Fibroblast of skin of right quadriceps (primary cell): Measurements from ENCODE around the gene KIAA1755.

Experiments
- DNase-seq: peaks from one replicate; pipeline ENCODE4 v3.0.0-alpha.2; 2013

The KIAA1755 gene

GRCh38 chr20:38179846-38180245, 80.7 kb downstream of the KIAA1755 start:
- no peak for DNase-seq

GRCh38 chr20:38178581-38178980, 82.0 kb downstream of the KIAA1755 start:
- DNase-seq = no peak

DNA sequence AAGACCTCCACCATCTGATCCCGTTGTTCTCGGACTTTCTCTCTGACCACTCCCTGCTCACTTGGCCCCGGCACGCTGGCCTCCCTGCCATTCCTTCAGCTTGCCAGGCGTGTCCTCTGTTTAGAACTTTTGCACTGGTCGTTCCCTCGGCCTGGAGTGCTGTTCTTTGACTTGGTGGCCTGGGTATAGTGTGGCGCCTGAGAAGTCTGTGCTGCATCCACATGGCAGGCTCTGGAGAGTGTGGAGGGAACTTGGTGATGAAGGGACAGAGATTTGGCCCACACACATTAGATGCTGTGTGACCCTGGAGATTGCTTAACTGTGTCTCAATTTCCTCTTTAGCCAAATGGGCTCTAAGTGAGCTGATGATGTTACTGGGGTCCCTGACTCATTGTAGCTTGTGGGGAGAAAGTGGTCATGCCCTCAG, 82.5 kb downstream of the KIAA1755 start:
- no peak for DNase-seq

DNA sequence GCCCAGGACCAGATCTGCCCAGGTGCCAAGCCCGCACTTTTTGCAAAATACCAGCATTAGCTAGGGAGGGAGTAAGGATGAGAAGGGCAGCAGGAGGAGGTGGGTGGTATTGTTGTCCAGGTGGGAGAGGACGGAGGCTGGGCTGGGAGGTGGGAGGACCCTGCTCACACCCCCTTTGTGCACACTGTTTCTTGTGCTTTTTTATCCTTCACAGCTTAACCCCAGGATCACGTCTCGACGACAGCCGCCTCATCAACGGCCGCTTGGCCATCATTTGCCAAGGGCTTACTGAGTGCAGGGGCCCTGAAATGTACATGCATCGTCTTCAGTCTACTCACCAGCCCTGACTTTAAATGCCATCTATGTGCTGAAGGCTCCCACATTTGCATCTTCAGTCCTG, 83.3 kb downstream of the KIAA1755 start:
- DNase-seq = no peak

- DNase-seq = no peak
Measured at GRCh38 chr20:38175304-38176180, 85.0 kb downstream of the KIAA1755 start.

DNA sequence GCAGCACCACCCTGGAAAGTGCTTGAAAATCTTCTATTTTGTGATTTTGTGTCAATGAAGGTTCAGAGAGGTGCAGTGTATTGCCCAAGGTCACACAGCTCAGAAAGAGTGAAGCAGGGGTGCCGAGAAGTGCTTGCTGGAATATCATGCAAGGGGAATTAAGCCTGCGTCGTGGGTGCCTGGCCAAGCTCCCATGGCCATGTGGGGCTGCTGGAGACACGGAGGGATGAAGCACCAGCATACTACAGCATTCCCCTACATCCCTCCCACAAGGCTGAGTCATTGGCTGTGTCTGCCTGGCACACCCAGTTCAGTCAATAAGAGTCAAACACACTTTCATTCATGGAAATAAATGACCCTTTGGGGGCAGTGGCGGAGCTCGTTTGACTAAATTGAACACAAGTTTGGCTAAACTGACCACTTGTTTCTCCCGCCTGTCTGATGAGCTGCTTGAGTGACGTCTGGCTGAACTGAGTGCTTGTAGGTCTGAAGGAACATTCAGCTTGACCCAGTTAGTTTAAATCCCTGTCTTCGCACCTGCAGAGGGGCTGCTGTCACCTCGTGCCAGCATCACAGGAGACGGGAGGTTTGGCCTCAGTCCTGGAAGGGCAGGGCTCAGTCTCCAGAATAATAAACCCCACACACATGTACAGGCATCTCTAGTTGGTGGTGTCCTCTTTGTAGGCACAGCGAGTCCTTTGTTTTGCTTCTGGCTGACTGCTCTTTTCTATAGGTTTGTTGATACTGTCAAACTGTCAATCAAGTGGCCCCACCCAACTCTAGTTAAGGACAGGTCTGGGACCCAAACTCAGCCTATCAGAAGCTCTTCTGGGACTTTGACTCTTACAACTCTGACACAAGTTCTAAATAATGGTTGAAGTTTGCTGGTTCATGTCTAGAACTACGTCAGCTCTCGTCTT, 87.0 kb downstream of the KIAA1755 start:
- DNase-seq = peak; percentile 79

- peak; percentile 55 for DNase-seq
Measured at GRCh38 chr20:38172408-38172807, 88.1 kb downstream of the KIAA1755 start.

- no peak for DNase-seq
Measured at GRCh38 chr20:38171675-38172043, 88.9 kb downstream of the KIAA1755 start.

DNA sequence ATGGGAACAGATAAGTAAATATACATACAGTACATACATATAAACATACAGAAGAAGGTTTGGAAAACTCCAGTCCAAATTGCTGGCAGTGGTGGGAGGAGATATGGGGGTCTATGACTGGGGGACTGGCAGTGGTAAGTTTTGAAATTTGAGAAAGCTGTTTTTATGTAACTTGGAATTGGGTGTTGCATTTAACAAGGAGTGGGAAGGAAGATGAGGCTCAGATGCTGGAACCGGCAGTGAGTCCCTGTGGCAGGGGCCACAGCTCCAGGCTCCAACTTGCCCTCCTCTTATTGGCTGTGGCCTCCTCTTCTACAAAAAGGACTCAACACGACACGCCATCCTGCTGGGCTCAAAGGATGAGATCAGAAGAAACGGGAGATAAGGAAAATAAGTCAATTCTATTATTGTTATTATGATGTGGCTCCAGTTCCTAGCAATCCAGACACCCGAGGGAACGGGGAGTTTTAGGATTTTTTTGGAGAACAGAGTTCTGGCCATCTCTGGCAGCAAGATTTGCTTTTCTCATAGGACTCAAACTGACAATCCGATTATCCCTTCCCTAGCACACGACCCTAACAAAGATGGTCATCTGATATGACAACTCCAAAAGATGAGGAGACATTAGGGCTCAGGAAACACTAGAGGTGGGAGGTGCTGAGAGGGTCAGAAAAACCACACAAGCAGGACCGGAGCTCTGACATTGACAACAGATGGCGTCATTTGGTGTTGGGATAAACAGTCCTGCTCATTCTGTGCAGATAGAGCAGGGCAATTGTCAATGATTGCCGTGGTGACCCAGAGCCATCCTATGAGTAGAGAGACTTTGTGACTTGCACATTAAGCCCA, 89.5 kb downstream of the KIAA1755 start:
- peak; percentile 23 for DNase-seq

- no peak for DNase-seq
Measured at GRCh38 chr20:38170219-38170825, 90.2 kb downstream of the KIAA1755 start.

GRCh38 chr20:38169636-38170193, 90.8 kb downstream of the KIAA1755 start:
- DNase-seq = no peak

GRCh38 chr20:38168791-38169589, 91.5 kb downstream of the KIAA1755 start:
- DNase-seq = no peak

DNA sequence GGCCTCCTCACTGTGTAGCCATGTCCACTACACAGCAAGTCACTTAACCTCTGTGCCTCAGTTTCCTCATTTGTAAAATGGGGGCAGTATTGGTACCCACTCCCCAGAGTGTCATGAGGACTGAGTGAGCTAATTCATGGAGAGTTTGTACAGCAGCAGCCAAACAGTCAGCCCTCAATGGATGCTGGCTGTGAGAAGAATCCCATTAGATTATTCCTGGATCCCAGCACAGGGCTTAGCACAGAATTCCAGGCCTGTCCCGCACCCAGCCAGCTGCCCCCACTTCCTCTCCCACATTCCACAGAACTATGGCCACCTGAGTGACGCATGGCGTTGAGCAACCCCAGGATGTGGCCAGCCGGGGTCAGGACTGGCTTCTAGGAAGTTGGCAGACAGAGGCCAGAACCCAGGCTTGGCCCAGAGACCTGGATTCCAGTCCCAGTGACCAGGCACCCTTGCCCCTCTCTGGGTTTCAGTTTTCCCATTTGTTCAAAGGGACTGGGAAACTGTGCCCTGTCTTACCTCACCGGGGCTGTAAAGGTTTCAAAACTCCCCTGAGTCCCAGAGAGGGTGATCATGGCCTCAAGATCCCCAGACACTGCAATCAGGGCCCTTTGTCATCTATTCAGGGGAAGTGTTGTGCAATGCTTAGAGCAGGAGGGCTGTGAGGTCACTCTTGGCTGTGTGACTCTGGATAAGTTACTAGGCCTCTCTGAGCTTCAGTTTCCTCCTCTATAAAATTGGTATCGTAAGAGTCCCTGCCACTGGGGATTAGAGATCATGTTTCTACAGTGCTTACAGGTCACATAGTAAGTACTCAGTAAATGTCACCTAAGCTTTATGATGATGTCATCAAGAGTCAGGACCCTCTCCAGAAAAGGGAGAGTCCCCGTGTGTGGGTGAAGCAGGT, 92.4 kb downstream of the KIAA1755 start:
- peak; percentile 87 for DNase-seq

GRCh38 chr20:38167328-38167850, 93.1 kb downstream of the KIAA1755 start:
- DNase-seq = no peak

- DNase-seq = no peak
Measured at GRCh38 chr20:38166703-38167233, 93.8 kb downstream of the KIAA1755 start.

GRCh38 chr20:38165966-38166702, 94.4 kb downstream of the KIAA1755 start:
- peak; percentile 55 for DNase-seq

GRCh38 chr20:38165089-38165965, 95.2 kb downstream of the KIAA1755 start, which contains the start of gene TGM2:
TSS of gene TGM2 (minus strand) at chr20:38165270. CDS start at chr20:38165198, 72 bp downstream.
- peak; percentile 40 for DNase-seq
